H9 (cell line): Measurements from ENCODE around the gene EXD2. TPM values are rescaled to one million over a fixed set of nuclear protein-coding genes. Genes with fewer than 3 reads are reported as not detected.
"Not testable (repeated sequence)": the region's sequence is repeated elsewhere in the genome, so short reads cannot be mapped to it uniquely, and the experiment has no call there.

ENCODE experiments used
- DNase-seq: peaks from one replicate; pipeline ENCODE4 v3.0.0-alpha.2; 2017
- H2AFZ ChIP-seq: one replicate; pipeline ENCODE4 v1.6.1; 2013; ENCODE audit warnings: mild to moderate bottlenecking, low read length, control low read depth, moderate library complexity
- H2AK5ac ChIP-seq: 2 replicates; pipeline ENCODE4 v1.6.1; 2013; ENCODE audit warnings: low read length, control low read depth, mixed read lengths; ENCODE audit not compliant: insufficient read length
- H2BK120ac ChIP-seq: one replicate; pipeline ENCODE4 v1.6.1; 2013; ENCODE audit warnings: low read depth, mild to moderate bottlenecking, low read length, control low read depth, inconsistent platforms; ENCODE audit not compliant: poor library complexity, severe bottlenecking
- H2BK12ac ChIP-seq: 2 replicates; pipeline ENCODE4 v1.6.1; 2013; ENCODE audit warnings: low read length, control low read depth, mixed read lengths, low read depth; ENCODE audit not compliant: insufficient read length
- H2BK15ac ChIP-seq: 2 replicates; pipeline ENCODE4 v1.6.1; 2013; ENCODE audit warnings: low read depth, low read length, control low read depth
- H2BK20ac ChIP-seq: one replicate; pipeline ENCODE4 v1.6.1; 2013; ENCODE audit warnings: low read depth, mild to moderate bottlenecking, low read length, control low read depth, inconsistent platforms; ENCODE audit not compliant: poor library complexity, severe bottlenecking
- H2BK5ac ChIP-seq: 2 replicates; pipeline ENCODE4 v1.6.1; 2013; ENCODE audit warnings: low read length, control low read depth, mixed read lengths; ENCODE audit not compliant: insufficient read length
- H3K14ac ChIP-seq: 2 replicates; pipeline ENCODE4 v1.6.1; 2013; ENCODE audit warnings: low read length, control low read depth; ENCODE audit not compliant: insufficient read depth
- H3K18ac ChIP-seq: 2 replicates; pipeline ENCODE4 v1.6.1; 2013; ENCODE audit warnings: low read depth, mild to moderate bottlenecking, mixed read lengths, low read length, control low read depth; ENCODE audit not compliant: insufficient read length
- H3K23ac ChIP-seq: 2 replicates; pipeline ENCODE4 v1.6.1; 2013; ENCODE audit warnings: low read length, control low read depth, mixed read lengths, low read depth; ENCODE audit not compliant: insufficient read length
- H3K23me2 ChIP-seq: 2 replicates; pipeline ENCODE4 v1.6.1; 2013; ENCODE audit warnings: low read depth, mild to moderate bottlenecking, mixed read lengths, low read length, control low read depth; ENCODE audit not compliant: insufficient read length, poor library complexity, severe bottlenecking
- H3K27ac ChIP-seq: 2 replicates; pipeline ENCODE4 v1.5.1; 2013; ENCODE audit warnings: low read length, control low read depth, mixed read lengths, low read depth; ENCODE audit not compliant: insufficient read length
- H3K27me3 ChIP-seq: 2 replicates; pipeline ENCODE4 v1.6.1; 2013; ENCODE audit warnings: low read length, control low read depth, inconsistent platforms; ENCODE audit not compliant: insufficient read depth
- H3K4ac ChIP-seq: 2 replicates; pipeline ENCODE4 v1.6.1; 2013; ENCODE audit warnings: low read depth, mild to moderate bottlenecking, control low read depth, inconsistent platforms, low read length, moderate library complexity
- H3K4me1 ChIP-seq: 2 replicates; pipeline ENCODE4 v1.6.1; 2013; ENCODE audit warnings: low read length, control low read depth, inconsistent platforms; ENCODE audit not compliant: insufficient read depth
- H3K4me2 ChIP-seq: 2 replicates; pipeline ENCODE4 v1.6.1; 2013; ENCODE audit warnings: low read length, control low read depth, mixed read lengths; ENCODE audit not compliant: insufficient read length, insufficient read depth
- H3K56ac ChIP-seq: 2 replicates; pipeline ENCODE4 v1.6.1; 2013; ENCODE audit warnings: low read depth, mild to moderate bottlenecking, mixed read lengths, low read length, control low read depth; ENCODE audit not compliant: insufficient read length
- H3K79me1 ChIP-seq: 2 replicates; pipeline ENCODE4 v1.6.1; 2013; ENCODE audit warnings: low read depth, mild to moderate bottlenecking, moderate library complexity, low read length, control low read depth, inconsistent platforms; ENCODE audit not compliant: insufficient read depth, poor library complexity, severe bottlenecking
- H3K79me2 ChIP-seq: 2 replicates; pipeline ENCODE4 v1.6.1; 2013; ENCODE audit warnings: low read length, control low read depth, inconsistent platforms; ENCODE audit not compliant: insufficient read depth
- H3K9ac ChIP-seq: 2 replicates; pipeline ENCODE4 v1.6.1; 2013; ENCODE audit warnings: low read length, control low read depth, mixed read lengths; ENCODE audit not compliant: insufficient read length; ENCODE audit errors: extremely low read depth
- H3K9me3 ChIP-seq: one replicate; pipeline ENCODE4 v1.6.1; 2013; ENCODE audit warnings: low read depth, low read length, inconsistent platforms; ENCODE audit not compliant: control insufficient read depth
- H3T11ph ChIP-seq: one replicate; pipeline ENCODE4 v1.6.1; 2013; ENCODE audit warnings: mild to moderate bottlenecking, low read length, control low read depth, inconsistent platforms
- H4K20me1 ChIP-seq: one replicate; pipeline ENCODE4 v1.6.1; 2013; ENCODE audit not compliant: control insufficient read depth, insufficient read length, insufficient read depth
- H4K5ac ChIP-seq: 2 replicates; pipeline ENCODE4 v1.6.1; 2013; ENCODE audit warnings: low read depth, mild to moderate bottlenecking, mixed read lengths, low read length, control low read depth; ENCODE audit not compliant: insufficient read length
- H4K8ac ChIP-seq: replicated peaks from 2 replicates; pipeline ENCODE4 v1.6.1; 2013; ENCODE audit warnings: low read length, control low read depth, mixed read lengths, low read depth; ENCODE audit not compliant: insufficient read length
- H4K91ac ChIP-seq: 2 replicates; pipeline ENCODE4 v1.6.1; 2013; ENCODE audit warnings: low read depth, mild to moderate bottlenecking, moderate library complexity, mixed read lengths, low read length, control low read depth; ENCODE audit not compliant: insufficient read length
- H3K27ac Mint-ChIP-seq, 3 experiments: 2 replicates in 2 of 3; 3 replicates in 1 of 3; pipeline ENCODE4 v1.8.0; 2020 to 2021; ENCODE audit warnings: mixed read lengths in 3 of 3, mild to moderate bottlenecking in 1 of 3, moderate library complexity in 1 of 3
- H3K27me3 Mint-ChIP-seq: 2 replicates; pipeline ENCODE4 v1.8.0; 2021; ENCODE audit warnings: low read depth, mild to moderate bottlenecking, moderate library complexity, mixed read lengths
- H3K36me3 Mint-ChIP-seq, 3 experiments: 2 replicates in 2 of 3; 3 replicates in 1 of 3; pipeline ENCODE4 v1.8.0; 2020 to 2021; ENCODE audit warnings: low read depth in 3 of 3, mixed read lengths in 3 of 3; ENCODE audit not compliant: insufficient read depth in 1 of 3
- H3K4me1 Mint-ChIP-seq, 2 experiments: 2 replicates each; pipeline ENCODE4 v1.8.0; 2020; ENCODE audit warnings: mixed read lengths in 2 of 2
- H3K4me3 Mint-ChIP-seq, 2 experiments: 2 replicates in 1 of 2; 3 replicates in 1 of 2; pipeline ENCODE4 v1.8.0; 2020 to 2021; ENCODE audit warnings: mild to moderate bottlenecking in 2 of 2, mixed read lengths in 2 of 2, moderate library complexity in 1 of 2
- H3K9me3 Mint-ChIP-seq, 2 experiments: 2 replicates in 1 of 2; 3 replicates in 1 of 2; pipeline ENCODE4 v1.8.0; 2020; ENCODE audit warnings: mild to moderate bottlenecking in 2 of 2, mixed read lengths in 2 of 2, moderate library complexity in 1 of 2
- WGBS: extraction: QIAGEN DNeasy Blood & Tissue Kit; methylation state at CpG from one replicate; pipeline ENCODE4 v1.1.7; 2013; ENCODE audit warnings: missing lambda C conversion rate, low lambda C conversion rate, mixed read lengths; ENCODE audit not compliant: insufficient read length; ENCODE audit errors: extremely low coverage; 5-methylcytosine and 5-hydroxymethylcytosine counted together
- total RNA-seq: library from RNA; stranded (reverse); gene quantifications from 2 replicates; pipeline ENCODE4 v1.2.1, GENCODE V29; 2021
- TF ChIP-seq, protein P1 (sequence below): fragments of 200-600 bp; sonication (generic); conservative IDR thresholded peaks from 3 replicates; pipeline ENCODE4 v1.8.0; 2021; ENCODE audit warnings: antibody characterized with exemption, mild to moderate bottlenecking

Gene EXD2
- total RNA-seq, 1 experiment from 2014 or later: 19.6 TPM

DNA sequence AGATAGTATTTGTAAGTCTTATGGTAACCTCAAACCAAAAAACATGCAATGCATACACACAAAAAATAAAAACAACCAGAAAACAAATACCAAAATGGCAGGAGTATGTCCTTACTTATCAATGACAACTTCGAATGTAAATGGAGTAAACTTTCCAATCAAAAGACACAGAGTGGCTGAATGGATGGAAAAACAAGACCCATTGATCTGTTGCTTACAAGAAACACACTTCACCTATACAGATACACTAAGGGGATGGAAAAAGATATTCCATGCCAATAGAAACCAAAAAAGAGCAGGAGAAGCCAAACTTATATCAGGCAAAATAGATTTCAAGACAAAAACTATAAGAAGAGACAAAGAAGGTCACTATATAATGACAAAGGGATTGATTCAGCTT is 29.7 kb upstream of the EXD2 start:
- H2BK12ac ChIP-seq: no peak overlapping the region
- H4K20me1 ChIP-seq: no peaks in the 10 kb centered on the region
- H2BK120ac ChIP-seq: no peak overlapping the region
- Mint-ChIP-seq H3K4me3 (no peak overlapping the region), H3K36me3 (no peaks in the 10 kb centered on the region; a peak in 1 of 7 replicates), H3K27me3 (peaks cover 8% of the 10 kb centered on the region), H3K27ac (no peak overlapping the region), H3K9me3 (peaks cover 5 to 7% of the 10 kb centered on the region in 2 experiments; a peak in 3 of 5 replicates), H3K4me1 (no peaks in the 10 kb centered on the region)
- TF ChIP-seq, protein P1, sequence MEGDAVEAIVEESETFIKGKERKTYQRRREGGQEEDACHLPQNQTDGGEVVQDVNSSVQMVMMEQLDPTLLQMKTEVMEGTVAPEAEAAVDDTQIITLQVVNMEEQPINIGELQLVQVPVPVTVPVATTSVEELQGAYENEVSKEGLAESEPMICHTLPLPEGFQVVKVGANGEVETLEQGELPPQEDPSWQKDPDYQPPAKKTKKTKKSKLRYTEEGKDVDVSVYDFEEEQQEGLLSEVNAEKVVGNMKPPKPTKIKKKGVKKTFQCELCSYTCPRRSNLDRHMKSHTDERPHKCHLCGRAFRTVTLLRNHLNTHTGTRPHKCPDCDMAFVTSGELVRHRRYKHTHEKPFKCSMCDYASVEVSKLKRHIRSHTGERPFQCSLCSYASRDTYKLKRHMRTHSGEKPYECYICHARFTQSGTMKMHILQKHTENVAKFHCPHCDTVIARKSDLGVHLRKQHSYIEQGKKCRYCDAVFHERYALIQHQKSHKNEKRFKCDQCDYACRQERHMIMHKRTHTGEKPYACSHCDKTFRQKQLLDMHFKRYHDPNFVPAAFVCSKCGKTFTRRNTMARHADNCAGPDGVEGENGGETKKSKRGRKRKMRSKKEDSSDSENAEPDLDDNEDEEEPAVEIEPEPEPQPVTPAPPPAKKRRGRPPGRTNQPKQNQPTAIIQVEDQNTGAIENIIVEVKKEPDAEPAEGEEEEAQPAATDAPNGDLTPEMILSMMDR: no peak
- no peak overlapping the region for H3K27ac ChIP-seq
- no peaks in the 10 kb centered on the region for H3K9me3 ChIP-seq
- H3K79me1 ChIP-seq: no peaks in the 10 kb centered on the region
- no peaks in the 10 kb centered on the region for H3K23me2 ChIP-seq
- no peak overlapping the region for H4K8ac ChIP-seq
- no peak overlapping the region for H3T11ph ChIP-seq
- no peak overlapping the region for H3K14ac ChIP-seq
- H3K27me3 ChIP-seq: no peaks in the 10 kb centered on the region
- no peak overlapping the region for H2BK5ac ChIP-seq
- H3K4ac ChIP-seq: no peak overlapping the region
- DNase-seq: no peak
- no peak overlapping the region for H3K23ac ChIP-seq
- no CpG with 5 or more reads among the region's 1 CpG for WGBS
- no peak overlapping the region for H3K56ac ChIP-seq
- H4K91ac ChIP-seq: no peak overlapping the region
- H3K9ac ChIP-seq: no peak overlapping the region
- no peak overlapping the region for H2BK20ac ChIP-seq
- H4K5ac ChIP-seq: no peak overlapping the region
- no peak overlapping the region for H3K18ac ChIP-seq
- no peak overlapping the region for H2BK15ac ChIP-seq
- no peak overlapping the region for H2AFZ ChIP-seq
- no peaks in the 10 kb centered on the region for H3K4me1 ChIP-seq
- H3K79me2 ChIP-seq: no peaks in the 10 kb centered on the region
- no peak overlapping the region for H2AK5ac ChIP-seq
- H3K4me2 ChIP-seq: no peak overlapping the region

DNA sequence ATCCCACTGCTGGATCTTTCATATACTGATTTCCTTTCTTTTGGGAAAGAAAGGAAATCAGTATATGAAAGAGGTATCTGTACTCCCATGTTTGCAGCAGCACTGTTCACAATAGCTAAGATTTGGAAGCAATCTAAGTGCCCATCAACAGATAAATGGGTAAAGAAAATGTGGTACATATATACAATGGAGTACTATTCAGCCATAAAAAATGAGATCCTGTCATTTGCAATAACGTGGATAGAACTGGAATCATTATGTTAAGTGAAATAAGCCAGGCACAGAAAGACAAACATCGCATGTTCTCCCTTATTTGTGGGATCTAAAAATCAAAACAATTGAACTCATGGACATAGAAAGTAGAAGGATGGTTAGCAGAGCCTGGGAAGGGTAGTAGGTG is 25.5 kb upstream of the EXD2 start:
- H2AFZ ChIP-seq, H3K27ac ChIP-seq, H3K79me2 ChIP-seq, H3K4ac ChIP-seq, H3T11ph ChIP-seq, H3K23me2 ChIP-seq, H4K5ac ChIP-seq, H3K56ac ChIP-seq, H2BK120ac ChIP-seq, H2BK20ac ChIP-seq, H2AK5ac ChIP-seq, H3K27me3 Mint-ChIP-seq, H3K14ac ChIP-seq, DNase-seq, H3K9me3 Mint-ChIP-seq, H2BK5ac ChIP-seq, H3K36me3 Mint-ChIP-seq, H3K9me3 ChIP-seq, H3K4me3 Mint-ChIP-seq, H3K4me2 ChIP-seq, H3K23ac ChIP-seq, H4K91ac ChIP-seq, H3K27ac Mint-ChIP-seq, H4K8ac ChIP-seq, H3K18ac ChIP-seq, H2BK15ac ChIP-seq, H3K79me1 ChIP-seq, H3K4me1 Mint-ChIP-seq, H3K4me1 ChIP-seq, H3K27me3 ChIP-seq, H4K20me1 ChIP-seq, H2BK12ac ChIP-seq, H3K9ac ChIP-seq: not testable (repeated sequence)
- no CpG with 5 or more reads among the region's 2 CpGs for WGBS
